IPS-NIHi7 (cell line): ENCODE results near the gene AUTS2.

Source experiments
- DNase-seq: peaks from one replicate; pipeline ENCODE4 v3.0.0; 2012; ENCODE audit warnings: mixed read lengths; ENCODE audit errors: extremely low spot score

AUTS2 gene

DNA sequence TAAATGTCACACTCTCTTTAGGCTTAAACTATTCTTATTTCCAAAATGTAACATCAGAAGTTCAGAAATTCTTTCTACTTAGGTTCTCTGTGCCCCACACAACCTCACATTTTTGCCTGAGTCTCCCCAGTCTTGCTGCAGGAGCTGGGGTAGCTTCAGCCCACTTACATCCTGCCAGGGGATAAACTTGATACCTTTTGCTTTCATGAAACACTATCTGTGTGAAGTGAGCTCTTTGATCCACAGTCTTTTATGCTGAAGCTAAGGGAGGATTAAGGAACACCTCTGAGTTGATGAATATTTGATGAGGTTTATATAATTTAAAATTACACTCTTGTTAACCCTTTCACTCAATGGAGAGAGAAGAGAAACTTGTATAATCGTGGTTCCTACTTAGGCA is 341.0 kb downstream of the AUTS2 start:
- no peak for DNase-seq

DNA sequence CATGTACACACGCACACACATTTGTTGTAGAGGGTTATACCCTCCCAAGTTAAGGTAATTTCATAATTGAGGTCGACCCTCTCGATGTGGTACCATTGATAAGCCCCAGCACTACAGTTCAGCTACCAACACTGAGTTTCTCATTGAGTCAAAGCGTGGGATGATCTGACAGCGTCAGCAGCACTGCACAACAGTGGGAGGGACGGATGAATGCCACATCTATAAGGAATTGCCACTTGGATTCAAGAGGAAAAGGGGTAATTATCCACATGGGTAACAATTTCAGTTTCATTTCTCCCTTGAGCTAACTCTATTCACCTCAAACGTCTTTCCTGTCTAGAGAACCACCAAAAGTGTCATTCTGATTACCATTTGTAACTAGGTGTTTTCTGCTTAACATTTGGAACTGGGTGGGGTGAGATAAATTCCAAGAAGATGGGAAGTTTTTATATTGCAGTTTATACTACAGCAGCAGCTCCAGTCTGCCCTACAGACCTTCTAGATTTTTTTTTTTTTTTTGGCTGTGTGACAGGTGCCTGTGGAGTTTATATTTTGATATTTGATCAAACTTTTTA is 342.9 kb downstream of the AUTS2 start:
- no peak for DNase-seq

DNA sequence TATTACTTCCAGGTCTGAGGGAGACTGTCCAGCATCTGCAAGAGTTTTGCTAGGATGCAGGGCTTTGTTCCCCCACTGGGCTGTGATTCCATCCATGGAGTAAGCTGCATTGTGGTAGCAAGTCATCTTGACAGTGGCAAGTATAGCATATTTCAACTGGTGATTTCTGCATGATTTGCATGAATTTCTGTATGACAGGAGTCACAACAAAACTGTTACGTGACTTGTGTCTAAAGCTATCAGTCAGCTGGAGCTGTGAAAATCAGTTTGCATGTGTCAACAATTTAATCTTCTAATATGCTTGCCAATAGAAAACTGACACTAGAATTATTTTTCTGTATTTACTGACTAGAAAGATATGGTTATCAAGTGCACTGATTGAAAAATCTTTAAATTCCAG is 344.3 kb downstream of the AUTS2 start:
- DNase-seq, result no peak

DNA sequence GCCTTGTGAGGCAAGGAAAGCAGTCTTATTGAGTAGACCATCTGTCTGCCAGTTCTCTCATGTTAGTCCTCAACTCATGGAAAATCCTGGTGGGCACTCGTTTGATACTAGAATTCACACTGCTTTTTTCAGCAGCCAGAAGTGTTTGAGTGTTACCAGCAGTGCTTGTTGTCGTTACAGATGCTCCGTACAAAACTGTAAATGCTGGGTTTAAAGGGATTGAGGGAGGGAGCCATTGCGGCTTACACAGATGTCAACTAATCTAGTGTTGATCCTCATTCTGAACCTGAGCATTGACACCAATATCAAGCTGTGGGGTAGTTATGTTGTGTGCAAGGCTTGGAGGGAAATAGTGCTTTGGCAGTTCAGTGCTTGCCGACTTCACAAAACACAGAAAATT is 348.6 kb downstream of the AUTS2 start:
- DNase-seq, result no peak

DNA sequence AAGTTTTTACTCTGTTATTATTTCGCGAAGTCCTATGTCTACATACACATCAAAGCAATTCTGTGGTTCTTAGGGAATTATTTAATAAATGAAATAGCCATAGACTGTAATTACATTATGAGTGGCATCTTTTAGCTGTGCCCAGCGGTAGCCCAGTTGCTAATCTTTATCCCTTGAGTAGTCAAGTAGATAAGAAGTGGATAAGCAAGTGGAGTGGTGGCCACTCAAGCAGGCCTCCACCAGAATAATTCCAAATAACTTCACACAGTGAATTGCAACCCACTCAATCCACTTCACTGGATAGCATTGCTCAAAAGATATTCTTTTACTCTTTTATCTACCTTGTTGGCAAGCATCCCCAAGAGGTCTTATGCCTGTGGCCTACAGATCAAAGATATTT is 349.7 kb downstream of the AUTS2 start:
- no peak for DNase-seq

DNA sequence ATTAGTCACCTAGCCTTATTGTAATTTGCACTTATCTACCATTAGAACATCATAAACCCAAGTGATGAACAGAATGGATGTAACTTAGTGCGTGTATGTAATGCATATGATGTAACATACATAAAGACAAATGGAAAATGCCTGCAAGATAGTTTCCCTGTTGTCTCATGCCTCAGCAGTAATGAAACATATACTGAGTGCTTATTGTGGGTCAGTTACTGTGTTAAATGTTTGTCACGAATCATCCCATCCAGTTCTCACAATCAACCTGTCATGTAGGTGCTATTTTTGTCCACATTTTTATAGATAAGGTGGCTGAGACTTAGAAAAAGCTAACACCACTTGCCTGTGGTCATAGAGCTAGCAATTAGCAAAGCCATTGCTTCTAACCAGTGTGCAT is 350.8 kb downstream of the AUTS2 start:
- no peak for DNase-seq

DNA sequence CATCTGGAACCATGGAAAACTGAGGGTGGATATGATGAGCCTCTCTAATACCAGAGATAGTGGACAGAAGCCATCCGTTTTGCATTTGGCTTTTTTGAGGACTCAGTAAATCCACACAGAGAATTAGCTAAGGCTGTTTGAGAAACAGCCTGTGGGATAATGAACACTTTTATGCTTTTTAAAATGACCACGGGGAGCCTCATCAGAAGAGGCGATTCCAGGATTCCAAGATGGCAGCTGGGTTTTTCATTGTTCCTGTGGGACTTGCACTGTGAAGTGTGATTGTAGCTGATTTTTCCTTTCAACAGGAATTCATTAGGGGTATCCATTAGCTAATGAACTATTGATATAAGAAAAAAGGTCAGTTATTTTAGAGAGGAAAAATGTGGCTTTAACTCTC is 353.2 kb downstream of the AUTS2 start:
- no peak for DNase-seq

DNA sequence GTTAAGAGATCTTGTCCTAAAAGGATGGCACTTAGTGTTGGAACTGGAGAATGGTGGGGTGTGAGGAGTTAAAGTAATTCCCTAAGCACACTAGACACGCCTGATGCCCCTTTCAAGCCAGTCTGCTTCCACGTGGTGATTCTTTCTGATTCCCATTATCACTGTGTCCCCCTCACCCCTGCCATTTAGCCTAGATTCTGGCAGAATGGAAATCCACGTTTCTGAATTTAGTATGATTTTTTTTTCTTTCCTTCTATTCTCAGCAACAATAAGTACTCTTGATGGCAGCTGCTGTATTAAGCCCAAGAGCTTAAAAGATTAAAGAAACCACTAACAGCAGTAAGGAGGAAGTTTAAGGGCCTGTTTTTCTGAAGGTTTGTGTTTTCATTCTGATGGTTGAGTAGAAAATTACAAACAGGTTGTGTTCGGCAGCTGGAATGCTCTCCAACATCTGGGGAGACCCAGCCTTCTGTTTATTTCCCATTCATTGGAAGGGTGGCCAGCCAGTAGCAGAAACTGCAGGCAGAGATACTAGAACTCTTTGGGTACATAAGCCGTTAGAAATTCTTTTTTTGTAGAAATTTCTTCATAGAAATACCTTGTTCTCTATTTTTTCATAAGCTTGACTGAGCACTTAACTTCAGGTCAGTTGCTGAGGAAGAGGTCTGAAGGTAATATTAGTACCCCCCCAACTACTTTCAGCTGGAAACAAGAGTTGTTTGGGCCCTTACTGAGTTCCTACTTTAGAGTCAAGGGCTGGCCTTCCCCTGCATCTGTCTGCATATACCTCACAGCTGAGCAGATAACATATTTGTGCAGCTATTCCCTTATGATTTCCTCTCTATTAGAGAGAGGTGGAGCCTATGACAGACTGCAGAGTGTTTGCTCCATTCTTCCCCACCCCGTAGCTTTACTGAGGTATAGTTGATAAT is 355.1 kb downstream of the AUTS2 start:
- no peak for DNase-seq

DNA sequence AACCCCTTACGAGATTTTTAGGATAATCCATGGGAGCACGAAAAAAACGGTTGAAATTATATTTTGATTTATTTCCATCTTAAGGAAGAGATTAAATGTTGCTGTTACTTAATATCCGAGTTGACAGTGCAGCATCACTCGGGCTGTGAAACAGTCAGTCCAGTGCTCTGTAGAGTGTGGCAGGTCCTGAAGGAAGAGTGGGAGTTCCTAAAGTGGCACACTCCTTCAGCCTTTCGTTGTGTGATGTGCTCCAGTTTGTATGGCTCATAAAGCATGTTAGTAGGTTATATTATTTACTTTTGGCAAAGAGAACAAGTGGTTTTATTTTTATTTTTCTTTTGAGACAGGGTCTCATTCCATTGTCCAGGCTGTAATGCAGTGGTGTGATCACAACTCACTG is 358.3 kb downstream of the AUTS2 start:
- no peak for DNase-seq

DNA sequence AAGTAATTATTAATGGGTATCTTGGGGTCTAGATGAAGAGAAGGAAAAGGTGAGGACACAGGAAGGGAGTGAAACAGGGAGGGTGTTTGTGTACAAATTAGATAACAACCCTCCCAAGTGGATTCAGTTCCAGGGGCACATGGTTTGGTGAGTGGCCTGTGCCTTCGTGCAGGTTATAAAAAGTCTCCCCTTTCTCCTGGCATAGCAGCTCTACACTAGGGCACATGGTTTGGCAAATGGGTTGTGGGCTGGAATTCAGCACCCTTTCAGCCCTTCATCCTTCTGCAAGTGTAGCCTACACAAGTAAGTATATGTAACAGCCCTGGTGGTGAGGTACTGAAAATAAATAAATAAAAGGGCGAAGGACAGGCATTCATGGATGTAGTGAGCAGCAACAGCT is 359.4 kb downstream of the AUTS2 start:
- no peak for DNase-seq

DNA sequence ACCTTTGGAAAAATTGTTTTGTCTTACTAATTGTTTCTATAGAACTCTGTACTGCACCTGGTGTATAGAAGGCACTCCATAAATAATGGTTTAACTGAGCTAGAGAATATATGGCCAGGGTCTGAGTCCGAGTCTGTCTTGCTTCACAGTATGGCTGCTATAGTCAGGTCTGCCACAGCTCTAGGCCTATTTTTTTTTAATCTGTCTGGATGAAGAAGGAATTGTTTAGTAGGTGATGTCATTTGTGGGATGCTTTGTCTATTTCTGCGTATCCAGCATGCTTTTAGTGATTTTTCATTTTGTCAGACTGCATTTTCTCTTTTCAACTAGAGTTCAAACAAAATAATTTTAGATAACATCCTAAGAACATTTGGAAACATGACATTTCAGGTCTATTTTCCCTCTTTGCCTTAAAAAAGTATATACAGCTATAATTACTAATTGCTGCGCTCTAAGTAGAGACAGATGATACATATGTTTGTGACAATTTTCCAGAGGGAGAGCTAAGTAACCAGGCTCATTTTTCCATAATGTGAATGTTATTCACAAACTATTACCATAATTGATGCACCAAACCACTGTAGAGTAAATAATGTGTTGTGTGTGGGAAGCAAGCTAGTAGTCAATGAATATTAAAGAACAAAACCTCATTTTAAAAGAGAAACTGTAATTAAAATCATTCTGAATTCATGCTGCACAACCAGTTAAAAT is 361.7 kb downstream of the AUTS2 start:
- no peak for DNase-seq

DNA sequence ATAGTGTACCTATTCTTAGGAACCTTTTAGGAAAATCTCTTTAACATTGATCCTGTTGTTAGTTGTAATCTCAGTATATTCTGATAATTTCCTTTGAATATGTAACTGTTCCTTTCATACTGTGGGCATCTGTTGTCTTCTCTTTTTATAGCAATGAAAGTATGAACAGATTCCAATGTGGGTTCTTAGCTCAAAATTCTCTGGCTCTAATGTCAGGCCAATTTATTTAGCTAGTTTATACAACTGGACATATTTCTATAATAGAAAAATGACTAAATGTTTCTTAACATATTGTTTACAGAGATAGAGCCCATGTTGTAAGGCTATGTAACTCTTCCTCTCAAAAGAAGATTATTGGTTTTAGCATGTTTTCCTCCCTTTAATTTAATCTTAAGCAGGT is 363.2 kb downstream of the AUTS2 start:
- no peak for DNase-seq

DNA sequence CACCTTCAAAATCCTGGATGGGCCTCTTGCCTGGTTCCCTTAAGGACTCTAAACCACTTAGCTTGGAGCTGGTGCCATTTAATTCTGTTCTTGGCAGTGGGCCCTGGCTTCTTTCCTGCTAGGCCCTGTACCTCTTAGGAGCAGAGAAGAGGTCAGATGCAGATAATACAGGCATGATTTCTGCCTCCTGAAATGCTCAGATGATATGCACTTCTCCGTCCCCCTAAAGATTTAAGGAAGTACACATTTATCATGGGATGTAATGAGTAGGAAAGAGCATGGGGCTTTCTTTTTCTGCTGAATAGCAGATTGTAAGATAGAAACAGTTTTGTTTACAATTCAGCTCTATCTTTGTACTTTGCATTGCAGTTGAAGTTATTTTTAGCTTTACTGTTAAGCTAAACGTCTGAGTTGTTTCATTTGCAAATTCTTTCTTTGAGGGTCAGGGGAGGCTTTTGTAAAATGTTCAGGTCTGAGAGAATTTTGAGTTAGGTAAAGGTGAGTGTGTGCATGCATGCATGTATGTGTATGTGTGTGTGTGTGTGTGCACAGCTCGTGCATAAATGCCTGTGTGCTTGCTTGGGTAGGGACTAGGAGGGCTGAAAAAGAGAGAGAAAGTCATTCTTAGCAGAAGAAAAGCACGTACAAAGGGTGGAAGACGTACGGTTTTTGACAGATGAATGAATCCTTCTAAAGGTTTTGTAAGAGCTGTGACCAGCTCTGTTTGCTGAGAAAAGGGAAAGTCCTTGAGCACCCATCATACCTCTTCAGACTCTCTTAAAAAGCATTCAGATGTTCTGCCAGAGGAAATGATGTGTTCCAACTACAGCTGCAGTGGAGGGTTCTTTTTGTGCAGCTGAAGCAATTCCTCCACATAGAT is 364.2 kb downstream of the AUTS2 start:
- no peak for DNase-seq

DNA sequence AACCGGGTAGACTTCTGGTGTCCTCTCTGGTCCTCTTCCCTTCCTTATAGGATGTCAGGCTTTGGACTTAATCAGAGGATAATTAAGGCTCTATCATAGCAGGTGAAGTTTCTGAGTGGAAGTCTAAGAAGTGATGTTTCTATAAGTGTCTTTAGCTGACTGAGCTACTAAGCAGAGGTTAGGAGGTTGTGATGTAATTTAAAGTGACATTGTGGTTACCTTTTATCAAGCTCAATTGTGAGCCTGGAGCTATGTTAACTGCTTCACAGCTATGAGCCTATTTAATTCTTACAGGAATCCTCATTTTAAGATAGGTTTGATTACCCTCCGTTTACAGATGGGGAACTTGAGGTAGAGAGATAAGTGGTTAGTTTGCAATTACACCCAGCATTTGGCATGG is 365.1 kb downstream of the AUTS2 start:
- no peak for DNase-seq

DNA sequence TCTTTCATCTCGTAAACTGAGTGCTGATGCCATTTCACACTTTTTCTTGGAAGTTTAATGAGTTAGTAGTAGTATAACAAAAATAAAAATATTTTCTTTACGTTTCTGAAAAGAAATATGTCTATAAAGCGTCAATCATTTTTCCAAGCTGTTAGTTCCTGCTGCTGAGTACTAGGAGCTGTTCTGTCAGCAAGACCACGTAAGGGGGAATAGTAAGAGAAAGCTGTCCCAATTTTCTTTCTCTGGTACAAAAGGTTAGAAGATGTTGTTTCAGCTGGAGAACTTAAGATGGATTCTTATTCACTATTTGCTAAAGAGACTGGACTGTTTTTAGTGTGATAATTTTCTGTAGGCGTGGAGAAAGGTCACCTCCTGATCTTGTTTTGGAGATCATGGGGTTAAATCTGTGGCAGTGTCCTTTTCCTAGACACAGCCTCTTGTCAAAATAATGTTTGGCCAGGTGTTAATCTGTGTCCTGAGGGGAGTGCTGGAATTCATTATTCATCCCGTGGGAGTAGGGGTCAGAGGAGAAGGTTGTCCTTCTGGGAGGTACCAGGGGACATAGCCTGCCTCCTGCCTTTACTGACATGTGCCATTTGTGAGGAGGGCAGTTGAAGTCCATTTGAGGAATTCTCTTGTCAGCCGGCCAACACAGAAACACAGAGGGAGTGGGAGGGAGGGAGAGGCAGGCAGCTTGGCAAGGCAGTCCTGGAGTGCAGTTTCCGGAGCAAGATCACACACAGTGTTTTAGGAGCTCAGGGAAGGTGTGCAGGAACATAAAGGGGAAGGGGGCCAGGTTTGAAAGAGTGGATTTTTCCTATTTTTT is 368.7 kb downstream of the AUTS2 start:
- peak; percentile 18 for DNase-seq

DNA sequence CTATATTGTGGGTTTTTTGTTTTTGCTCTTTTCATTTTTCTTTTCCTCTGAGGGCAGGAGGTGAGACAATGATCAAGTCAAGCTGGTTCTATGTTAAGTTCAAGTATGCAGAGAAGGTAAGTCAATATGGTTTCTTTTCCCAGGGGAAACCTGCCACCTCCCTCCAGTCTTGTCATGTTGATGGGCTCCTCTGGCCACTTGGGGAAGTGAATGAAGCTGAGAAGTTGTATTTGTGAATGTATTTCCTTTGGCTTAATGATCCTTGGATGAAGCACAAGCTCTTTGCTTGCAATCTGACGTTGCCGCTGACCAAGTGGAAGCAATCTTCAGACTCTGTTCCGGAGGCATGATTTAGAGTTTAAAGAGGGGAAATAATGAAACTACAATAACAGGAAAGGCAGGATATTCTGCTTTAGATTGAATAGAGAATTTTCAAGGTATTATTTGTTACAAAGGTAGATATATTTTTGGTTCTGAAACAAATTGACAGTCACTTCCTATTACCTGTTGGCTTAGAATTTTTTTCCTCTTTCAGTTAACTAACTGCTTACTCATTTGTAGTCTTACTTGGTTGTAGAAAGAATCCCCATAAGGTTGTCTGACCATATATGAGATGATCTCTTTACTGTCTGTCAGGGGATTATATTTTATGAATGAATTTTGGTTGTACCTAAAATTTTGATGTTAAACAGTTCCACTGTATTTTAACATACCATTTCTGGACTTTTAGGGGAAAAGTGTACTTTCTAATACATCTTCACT is 369.6 kb downstream of the AUTS2 start:
- peak; percentile 17 for DNase-seq

DNA sequence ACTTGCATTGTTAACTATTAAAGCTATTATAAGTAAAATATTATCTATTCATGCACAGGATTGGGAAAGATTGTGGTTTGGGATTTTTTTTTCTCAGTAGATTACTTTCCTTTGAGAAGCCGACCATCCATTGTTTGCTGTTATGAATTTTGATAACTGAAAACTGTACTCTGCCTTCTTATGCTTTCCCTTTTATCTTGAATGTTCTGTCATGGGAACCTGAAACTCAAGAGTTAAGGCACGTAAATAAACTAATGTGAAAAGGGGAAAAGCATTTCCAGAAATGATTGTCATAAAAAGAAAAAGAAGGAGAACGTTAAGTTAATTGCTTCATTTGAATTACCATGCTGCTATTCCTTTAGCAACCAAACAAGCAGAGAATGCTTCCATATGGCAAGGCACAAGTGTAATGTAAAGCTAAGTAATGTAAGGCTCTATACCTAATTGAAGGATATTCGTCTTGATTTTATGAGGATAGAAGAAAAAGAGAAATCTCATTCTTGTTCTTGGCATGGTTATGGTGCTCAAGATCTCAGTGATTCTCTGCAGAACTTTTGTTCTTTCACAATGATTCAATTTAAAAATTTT is 370.8 kb downstream of the AUTS2 start:
- no peak for DNase-seq

DNA sequence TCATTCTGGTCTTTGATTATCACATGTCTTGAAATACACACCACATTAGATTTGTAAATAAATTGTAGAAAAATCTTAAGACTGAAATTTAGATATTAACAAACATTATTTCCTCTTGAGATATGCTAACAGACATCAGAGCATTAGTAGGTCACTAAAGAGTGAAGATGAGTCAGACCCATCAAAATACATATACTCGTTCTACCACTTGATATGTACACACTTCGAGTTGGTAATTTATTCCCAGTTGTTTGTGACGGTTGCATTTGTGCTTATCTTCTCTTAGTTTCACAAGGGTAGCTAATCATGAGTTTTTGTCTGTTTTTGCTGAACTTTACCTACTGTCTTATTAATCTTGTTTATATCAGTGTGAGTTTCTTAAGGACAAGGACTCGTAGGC is 383.4 kb downstream of the AUTS2 start:
- DNase-seq, result no peak

DNA sequence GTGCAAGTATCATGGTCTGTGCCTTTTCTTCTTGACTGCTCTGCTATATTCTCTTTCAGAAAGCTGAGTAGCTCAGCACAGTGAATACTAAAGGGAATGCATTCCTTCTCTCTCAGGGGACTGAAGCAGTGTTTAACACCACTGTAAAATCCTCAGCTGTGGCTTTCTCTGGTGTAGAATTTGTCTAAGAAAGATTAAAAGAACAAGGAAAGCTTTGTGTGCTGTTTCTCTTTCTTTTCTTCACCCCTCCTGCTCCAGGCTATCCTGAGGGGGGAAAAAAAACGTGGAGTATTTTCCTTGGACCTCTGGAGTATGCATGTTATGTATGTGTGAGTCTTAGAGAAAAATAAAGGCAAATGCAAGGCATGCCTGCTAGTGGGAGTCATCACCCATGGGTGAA is 383.9 kb downstream of the AUTS2 start:
- DNase-seq, result no peak

DNA sequence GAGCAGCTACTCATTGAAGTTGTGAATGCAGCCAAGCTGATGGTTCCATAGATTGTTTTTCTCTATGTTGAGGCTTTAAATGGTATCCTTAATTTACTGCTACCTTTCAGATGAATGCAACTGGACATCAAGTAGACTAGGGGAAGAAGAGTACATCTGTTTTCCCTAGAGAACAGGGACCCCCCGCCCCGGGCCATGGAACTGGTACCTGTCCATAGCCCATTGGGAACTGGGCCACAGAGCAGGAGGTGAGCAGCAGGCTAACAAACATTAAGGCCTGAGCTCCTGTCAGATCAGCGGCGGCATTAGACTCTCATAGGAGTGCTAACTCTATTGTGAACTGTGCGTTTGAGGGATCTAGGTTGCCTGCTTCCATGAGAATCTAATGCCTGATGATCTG is 391.3 kb downstream of the AUTS2 start:
- no peak for DNase-seq
